ENCODE measurements around the gene RPS6KC1. TPM values are rescaled to one million over a fixed set of nuclear protein-coding genes. Genes with fewer than 3 reads are reported as not detected.

RPS6KC1 gene
- total and polyA plus RNA-seq, 2 donors from 2014 or later = 6.3 to 13.8 TPM

DNA sequence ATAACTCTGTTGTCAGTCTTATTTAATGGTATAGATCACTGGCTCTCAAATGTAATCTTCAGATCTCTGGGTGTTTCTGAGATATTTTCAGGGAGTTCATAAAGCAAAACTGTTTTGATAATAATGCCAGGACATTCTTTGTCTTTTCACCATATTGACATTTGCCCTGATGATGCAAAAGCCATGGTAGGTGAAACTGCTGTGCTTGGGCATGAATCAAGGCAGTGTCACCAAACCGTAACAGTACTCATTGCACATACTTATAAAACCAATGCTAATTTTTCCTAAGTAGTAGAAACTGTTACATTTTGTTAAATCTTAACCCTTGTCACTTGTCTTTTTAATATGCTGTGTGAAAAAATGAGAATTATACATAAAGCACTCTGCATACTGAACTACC, 76.0 kb downstream of the RPS6KC1 start:
- Histone ChIP-seq H3K4me3 (ENCODE audit: low read length in 3 of 3) (no peak overlapping the region), H3K27ac (ENCODE audit: low read depth in 2 of 2, low read length in 2 of 2) (no peak overlapping the region), H3K36me3 (ENCODE audit: control insufficient read depth in 2 of 3, insufficient read depth in 3 of 3, low read length in 3 of 3) (no peaks in the 10 kb centered on the region), H3K27me3 (ENCODE audit: control insufficient read depth, insufficient read depth, low read length) (no peaks in the 10 kb centered on the region), H3K9me3 (ENCODE audit: control insufficient read depth in 2 of 3, insufficient read depth in 1 of 3, low read length in 3 of 3) (no peaks in the 10 kb centered on the region), H3K9ac (ENCODE audit: low read length in 3 of 3) (no peak overlapping the region), H3K4me1 (ENCODE audit: control insufficient read depth in 2 of 3, insufficient read depth in 2 of 3, low read depth in 1 of 3, low read length in 3 of 3) (no peaks in the 10 kb centered on the region)
- FAIRE-seq (no peak), DNase-seq (no peak)
- intact Hi-C loops (cut with DNase I) = no loop called here
- TF ChIP-seq, protein P1, sequence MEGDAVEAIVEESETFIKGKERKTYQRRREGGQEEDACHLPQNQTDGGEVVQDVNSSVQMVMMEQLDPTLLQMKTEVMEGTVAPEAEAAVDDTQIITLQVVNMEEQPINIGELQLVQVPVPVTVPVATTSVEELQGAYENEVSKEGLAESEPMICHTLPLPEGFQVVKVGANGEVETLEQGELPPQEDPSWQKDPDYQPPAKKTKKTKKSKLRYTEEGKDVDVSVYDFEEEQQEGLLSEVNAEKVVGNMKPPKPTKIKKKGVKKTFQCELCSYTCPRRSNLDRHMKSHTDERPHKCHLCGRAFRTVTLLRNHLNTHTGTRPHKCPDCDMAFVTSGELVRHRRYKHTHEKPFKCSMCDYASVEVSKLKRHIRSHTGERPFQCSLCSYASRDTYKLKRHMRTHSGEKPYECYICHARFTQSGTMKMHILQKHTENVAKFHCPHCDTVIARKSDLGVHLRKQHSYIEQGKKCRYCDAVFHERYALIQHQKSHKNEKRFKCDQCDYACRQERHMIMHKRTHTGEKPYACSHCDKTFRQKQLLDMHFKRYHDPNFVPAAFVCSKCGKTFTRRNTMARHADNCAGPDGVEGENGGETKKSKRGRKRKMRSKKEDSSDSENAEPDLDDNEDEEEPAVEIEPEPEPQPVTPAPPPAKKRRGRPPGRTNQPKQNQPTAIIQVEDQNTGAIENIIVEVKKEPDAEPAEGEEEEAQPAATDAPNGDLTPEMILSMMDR (IDR thresholded peaks at IDR 0.05; ENCODE audit: borderline replicate concordance, extremely low read depth, insufficient read depth) = no peak

GRCh38 chr1:213131851-213132655, 81.0 kb downstream of the RPS6KC1 start:
- no peaks in the 10 kb centered on the region for H3K36me3 ChIP-seq (ENCODE audit: control insufficient read depth in 2 of 3, insufficient read depth in 3 of 3, low read length in 3 of 3)
- TF ChIP-seq, protein P1 (IDR thresholded peaks at IDR 0.05; ENCODE audit: borderline replicate concordance, extremely low read depth, insufficient read depth) = no peak
- no peaks in the 10 kb centered on the region for H3K9me3 ChIP-seq (ENCODE audit: control insufficient read depth in 2 of 3, insufficient read depth in 1 of 3, low read length in 3 of 3)
- no peak overlapping the region for H3K9ac ChIP-seq (ENCODE audit: low read length in 3 of 3)
- no peaks in the 10 kb centered on the region for H3K4me1 ChIP-seq (ENCODE audit: control insufficient read depth in 2 of 3, insufficient read depth in 2 of 3, low read depth in 1 of 3, low read length in 3 of 3)
- no peaks in the 10 kb centered on the region for H3K27me3 ChIP-seq (ENCODE audit: control insufficient read depth, insufficient read depth, low read length)
- H3K4me3 ChIP-seq (ENCODE audit: low read length in 3 of 3) = no peak overlapping the region
- intact Hi-C loops (cut with DNase I) = no loop called here
- no peak overlapping the region for H3K27ac ChIP-seq (ENCODE audit: low read depth in 2 of 2, low read length in 2 of 2)
- peak; percentile 27 for FAIRE-seq
- no peak for DNase-seq

- peaks cover 0 to 3% (median 0%) of the 10 kb centered on the region in 3 donors for H3K9me3 ChIP-seq (ENCODE audit: control insufficient read depth in 2 of 3, insufficient read depth in 1 of 3, low read length in 3 of 3)
- no peak for FAIRE-seq
Observed at GRCh38 chr1:213135572-213135971, 84.5 kb downstream of the RPS6KC1 start.

More at GRCh38 chr1:213135572-213135971, 84.5 kb downstream of the RPS6KC1 start:
- DNase-seq = no peak
- TF ChIP-seq, protein P1 (IDR thresholded peaks at IDR 0.05; ENCODE audit: borderline replicate concordance, extremely low read depth, insufficient read depth) = no peak
- no peaks in the 10 kb centered on the region for H3K27me3 ChIP-seq (ENCODE audit: control insufficient read depth, insufficient read depth, low read length)
- no peak overlapping the region for H3K9ac ChIP-seq (ENCODE audit: low read length in 3 of 3)
- no peaks in the 10 kb centered on the region for H3K36me3 ChIP-seq (ENCODE audit: control insufficient read depth in 2 of 3, insufficient read depth in 3 of 3, low read length in 3 of 3)
- H3K4me3 ChIP-seq (ENCODE audit: low read length in 3 of 3) = no peak overlapping the region
- no peak overlapping the region for H3K27ac ChIP-seq (ENCODE audit: low read depth in 2 of 2, low read length in 2 of 2)
- H3K4me1 ChIP-seq (ENCODE audit: control insufficient read depth in 2 of 3, insufficient read depth in 2 of 3, low read depth in 1 of 3, low read length in 3 of 3) = no peaks in the 10 kb centered on the region
- intact Hi-C loops (cut with DNase I) = no loop called here
